A549 treated with RU486 at 1 μM for 4 hours (cell line): Measurements from ENCODE around the gene TBX15. TPM values are rescaled to one million over a fixed set of nuclear protein-coding genes. Genes with fewer than 3 reads are reported as not detected.

Experiments
- total RNA-seq: library from RNA; stranded (reverse); fragments of 200-300 nt; extraction: Qiagen RNA extraction; gene quantifications from 5 replicates; pipeline ENCODE4 v1.2.3, GENCODE V29; 2022; ENCODE audit warnings: low read depth

Gene TBX15
- total RNA-seq, result 0.08 to 0.11 TPM (median 0.09 TPM) in 4 of 5 replicates, not detected in the other

GRCh38 chr1:118988186-118989005 lies at the start of gene TBX15:
TBX15 (minus strand) TSS chr1:118988343; CDS start chr1:118987795, 548 bp downstream.

Other genes with a start within 250 kb of the TBX15 start
- 4.6 to 8.9 TPM (median 5.2 TPM) in 5 replicates for gene WARS2, start 152.3 kb upstream of the TBX15 start, total RNA-seq